NCI-H1930 (cell line): ENCODE measurements around the gene TTLL13.
"Not testable (repeated sequence)": the region's sequence is repeated elsewhere in the genome, so short reads cannot be mapped to it uniquely, and the experiment has no call there.

Experiments
- DNase-seq, 2 experiments: peaks; one replicate each; lab custom pipeline; 2025; lab: John Stamatoyannopoulos, UW

Gene TTLL13

GRCh38 chr15:90287101-90287500 is 37.7 kb downstream of the TTLL13 start:
- no peak for DNase-seq

DNA sequence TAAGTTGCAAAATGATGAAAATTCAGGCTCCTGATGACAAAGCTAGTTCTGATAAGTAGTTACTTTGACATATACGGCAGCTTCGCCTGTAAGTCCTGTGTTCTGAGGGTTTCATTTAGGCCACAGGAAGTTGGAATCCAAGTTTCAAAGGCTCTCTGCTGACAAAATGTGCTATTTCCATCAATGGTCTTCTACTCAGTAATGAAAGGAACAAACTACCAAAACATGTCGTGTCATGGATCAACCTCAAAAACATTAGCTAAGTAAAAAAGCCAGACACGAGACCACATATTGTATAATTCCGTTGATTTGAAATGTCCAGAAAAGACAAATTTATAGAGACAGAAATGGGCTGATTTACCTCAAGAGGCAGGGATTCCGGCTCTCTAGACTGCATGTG is 38.6 kb downstream of the TTLL13 start:
- no peak for DNase-seq

DNA sequence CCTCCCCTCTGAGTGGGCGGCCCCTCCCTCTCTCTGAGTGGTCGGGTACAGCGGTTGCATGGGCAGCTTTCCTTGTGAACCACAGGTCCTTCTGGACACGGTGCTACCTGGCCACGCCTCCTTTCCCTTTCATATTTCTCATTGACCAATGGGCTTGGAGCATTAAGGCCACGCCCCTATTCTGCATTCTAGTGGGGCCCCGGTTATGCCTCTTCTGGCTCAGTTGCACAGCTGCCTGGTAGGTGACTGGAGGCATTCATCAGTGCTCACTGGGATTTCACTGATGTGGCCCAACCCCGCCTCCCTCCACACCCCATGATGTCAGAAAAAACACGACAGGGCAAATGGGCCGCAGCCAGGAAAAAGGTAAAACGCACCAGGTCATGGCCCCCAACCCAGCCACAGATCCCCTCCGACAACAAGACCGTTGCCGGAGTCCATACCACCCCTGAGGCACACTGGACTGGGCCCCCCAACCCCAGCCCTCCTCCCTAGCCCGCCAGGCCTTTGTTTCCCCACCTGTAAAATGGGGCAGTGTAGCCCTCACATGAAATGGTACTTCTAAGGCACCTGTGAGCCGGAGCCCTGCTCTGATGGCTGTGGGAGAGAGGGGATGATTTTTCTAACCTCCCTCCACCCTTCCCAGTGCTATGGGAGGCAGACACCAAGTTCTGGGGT is 42.5 kb downstream of the TTLL13 start:
- no peak for DNase-seq

- peak; percentile 46 to 72 for DNase-seq
Measured at GRCh38 chr15:90293040-90293810, 43.9 kb downstream of the TTLL13 start.

- DNase-seq, result no peak
Measured at GRCh38 chr15:90294159-90294558, 44.8 kb downstream of the TTLL13 start.

DNA sequence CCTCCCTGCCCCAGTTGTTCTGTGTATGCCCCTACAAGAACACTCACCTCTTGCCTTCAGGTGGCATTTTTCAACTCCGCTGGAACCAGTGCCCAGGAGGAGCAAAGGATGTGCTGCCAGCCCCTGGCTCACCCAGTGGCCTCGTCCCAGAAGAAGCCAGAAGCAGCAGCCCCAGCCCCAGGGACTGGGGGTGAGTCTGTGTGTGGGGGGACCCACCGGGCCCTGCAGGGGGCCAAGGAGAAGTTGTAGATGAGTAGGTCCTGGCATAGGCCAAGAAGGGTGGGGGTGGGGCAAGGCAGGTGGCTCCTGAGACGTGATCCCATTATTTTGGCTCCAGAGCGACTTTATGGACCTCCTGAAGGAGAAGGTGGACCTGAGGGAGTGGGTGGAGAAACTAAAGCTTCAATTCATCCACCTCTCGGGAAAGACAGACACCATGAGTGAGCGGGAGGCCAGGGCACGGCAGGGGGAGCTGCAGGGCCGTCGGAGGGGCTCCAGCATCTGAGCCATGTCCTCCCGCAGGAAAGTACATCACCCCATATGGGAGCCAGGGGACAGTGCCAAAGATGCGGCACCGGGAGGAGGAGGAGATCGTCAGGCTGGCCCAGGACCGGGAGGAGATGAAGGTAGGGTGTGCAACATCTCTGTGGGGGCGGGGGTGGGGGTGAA is 45.4 kb downstream of the TTLL13 start:
- DNase-seq, result peak in 1 of 2 experiments; percentile 7

GRCh38 chr15:90295270-90295648 is 45.9 kb downstream of the TTLL13 start:
- DNase-seq, result no peak

GRCh38 chr15:90296316-90296884 is 47.0 kb downstream of the TTLL13 start:
- DNase-seq, result not testable (repeated sequence)

DNA sequence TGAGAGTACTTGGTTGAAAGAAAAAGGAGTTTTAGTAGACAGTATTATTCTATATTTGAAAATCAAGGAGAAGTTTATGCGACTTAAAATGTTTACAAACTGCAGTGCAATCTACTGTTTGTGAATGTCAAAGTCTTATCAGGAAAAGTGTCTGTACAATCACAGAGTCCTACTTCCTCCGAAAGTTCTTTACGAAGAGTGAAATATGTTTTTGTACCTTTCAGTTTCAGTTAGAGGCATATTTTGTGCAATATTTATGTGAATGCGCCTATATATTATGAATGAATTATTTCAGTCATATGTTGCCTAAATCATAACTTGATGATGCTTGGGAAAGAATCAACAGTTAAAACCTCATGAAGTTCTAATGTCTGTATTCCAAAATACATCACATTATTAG is 47.7 kb downstream of the TTLL13 start:
- DNase-seq, result no peak

- no peak for DNase-seq
Measured at GRCh38 chr15:90300541-90300940, 51.2 kb downstream of the TTLL13 start.

DNA sequence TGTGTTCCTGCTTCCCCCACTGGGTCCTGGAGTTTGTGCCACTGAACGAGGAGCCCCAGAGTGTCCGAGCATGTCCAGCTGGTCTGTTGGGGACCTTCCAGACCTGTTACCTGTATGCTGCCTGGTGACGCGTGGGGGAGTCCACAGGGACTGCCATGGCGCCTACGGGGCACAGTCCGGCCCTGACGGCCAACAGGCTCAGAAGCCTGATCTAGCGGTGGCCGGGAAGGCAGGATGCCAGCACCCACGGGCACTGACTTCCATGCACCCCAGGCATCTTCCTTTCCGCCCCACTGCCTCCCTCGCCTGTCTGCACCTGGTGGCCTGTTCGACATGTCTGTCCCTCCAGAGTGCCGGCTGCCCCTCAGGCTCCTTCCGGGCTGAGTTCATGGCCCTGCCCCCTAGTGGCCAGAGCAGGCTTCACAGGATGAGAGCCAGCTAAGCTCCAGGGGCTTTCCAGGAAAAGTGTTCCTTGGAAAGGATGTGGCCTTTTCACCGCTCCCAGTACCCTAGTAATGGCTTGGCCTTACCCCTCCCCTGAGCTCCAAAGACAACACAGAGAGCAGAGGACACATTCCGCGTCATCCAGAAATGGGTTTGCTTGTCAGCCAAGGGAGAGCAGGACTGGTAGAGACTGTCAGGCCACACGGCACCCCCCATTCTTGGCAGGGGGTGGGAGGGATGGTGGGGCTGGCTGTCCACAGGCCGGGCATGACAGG is 51.8 kb downstream of the TTLL13 start:
- DNase-seq, result peak; percentile 6 to 8

DNA sequence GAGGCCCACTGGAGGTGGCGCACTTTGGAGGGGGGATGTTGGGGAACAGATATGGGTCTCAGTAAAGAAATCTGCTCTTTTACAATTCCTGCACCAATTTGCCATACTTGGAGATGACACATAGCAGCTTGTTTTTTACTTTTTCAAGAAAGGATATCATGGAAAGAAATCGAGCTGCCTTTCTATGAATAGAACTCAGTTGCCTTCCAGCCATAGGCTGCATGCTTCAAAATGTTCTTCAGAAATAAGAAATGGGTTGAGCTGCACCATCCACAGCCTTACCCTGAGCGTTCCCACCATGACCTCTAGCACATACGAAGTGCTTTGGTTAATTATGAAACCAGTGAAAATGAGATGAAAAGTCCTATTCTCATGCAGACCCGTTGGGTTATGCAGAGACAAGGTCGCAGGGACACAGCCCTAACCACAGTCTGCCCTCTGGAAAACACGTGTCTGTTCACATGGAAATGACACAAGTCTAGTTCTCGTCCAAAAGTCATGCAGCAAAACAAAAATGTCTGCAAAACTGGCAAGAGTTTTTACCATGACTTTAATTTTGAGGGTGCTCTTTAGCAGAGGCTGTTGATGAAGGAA is 52.4 kb downstream of the TTLL13 start:
- DNase-seq, result no peak

GRCh38 chr15:90305355-90305754 is 56.0 kb downstream of the TTLL13 start:
- DNase-seq, result not testable (repeated sequence)

GRCh38 chr15:90305932-90306331 is 56.6 kb downstream of the TTLL13 start:
- DNase-seq, result no peak

DNA sequence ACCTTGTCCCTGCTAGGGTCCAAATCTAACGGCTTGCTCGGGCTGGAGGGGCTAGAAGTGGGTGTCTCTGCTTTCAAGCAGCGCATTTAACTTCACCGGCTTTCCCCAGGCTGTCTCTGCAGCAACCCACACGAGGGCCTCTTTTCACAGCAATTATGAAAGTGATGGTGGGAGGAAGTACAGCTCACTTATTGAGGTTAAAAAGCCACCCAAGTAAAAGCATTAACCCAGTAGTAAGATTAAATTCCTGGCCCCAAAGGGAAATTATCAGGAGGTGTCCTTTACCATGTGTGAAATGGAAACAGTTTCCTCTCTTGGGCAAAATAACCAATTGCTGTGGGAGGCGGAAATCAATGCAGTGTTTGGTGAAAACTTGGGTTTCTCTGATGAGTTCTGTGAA is 57.2 kb downstream of the TTLL13 start:
- DNase-seq, result no peak

GRCh38 chr15:90307661-90308060 is 58.3 kb downstream of the TTLL13 start:
- DNase-seq, result no peak

DNA sequence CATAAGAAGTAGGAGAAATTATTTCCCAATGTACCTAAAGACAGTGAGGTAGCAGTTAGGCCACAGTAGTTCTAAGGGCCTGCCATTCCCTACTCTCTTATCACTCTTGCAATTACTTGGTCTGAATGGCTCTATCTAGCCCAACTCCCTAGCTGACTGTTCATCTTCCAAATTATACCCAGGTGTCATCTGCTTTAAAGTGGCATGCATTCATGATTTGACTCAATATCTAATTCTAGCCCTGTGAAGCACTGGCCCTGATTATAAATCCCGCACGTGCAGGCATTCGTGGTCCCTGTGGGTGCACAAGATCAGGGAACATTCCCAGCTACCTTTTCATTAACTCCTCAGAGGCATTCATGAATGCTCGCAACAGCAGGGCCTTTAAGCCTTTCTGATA is 59.7 kb downstream of the TTLL13 start:
- no peak for DNase-seq
